GM18499 (cell line): ENCODE data around the gene WDR49.

ENCODE experiments used
- ATAC-seq: cut with Tn5 transposase; IDR thresholded peaks from one replicate; pipeline ENCODE4 v1.9.1; 2021; ENCODE audit warnings: moderate number of reproducible peaks; ENCODE audit not compliant: insufficient read depth, unreplicated experiment

The WDR49 gene

DNA sequence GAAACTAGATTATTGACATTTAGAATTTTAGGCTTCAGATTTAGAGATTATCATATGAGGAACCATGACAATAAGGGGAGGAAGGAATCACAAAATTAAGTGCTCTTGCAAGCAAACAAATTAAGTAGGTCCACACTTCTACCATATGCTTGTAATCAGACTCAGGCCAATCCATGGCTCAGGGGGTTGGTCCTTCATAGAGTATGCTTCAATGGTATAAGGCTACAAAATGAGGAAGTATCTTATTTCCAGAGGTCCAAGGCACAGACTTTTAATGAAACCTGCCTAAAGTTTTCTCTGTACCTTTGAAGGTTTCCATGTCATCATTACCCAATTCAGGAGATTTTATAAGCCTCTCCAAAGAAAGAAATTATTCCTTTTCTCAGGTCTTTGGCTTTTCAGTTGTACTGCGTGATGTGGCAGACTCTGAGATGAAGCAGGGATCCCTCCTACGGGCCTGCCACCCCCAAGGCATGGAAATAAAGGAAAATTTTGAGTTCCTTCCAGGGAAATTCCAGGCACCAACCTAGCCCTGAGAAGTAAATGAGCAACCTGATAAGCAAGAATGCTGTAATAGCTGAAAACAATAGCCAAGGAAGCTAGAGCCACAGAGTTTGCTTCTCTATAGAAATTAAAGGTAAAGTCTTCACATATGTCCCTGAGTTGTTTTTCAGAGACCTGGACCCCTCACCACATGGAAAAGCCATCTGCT lies 216.2 kb downstream of the WDR49 start:
- ATAC-seq: no peak
